GM12878 (cell line): Measurements from ENCODE around the gene TFAP2B. TPM values are rescaled to one million over a fixed set of nuclear protein-coding genes. Genes with fewer than 3 reads are reported as not detected.

Experiments used
- ATAC-seq: fragments of 200-7000 bp; cut with Tn5 transposase; 3 replicates; pipeline ENCODE4 v1.9.1; 2020; ENCODE audit warnings: mild to moderate bottlenecking, moderate library complexity
- BruUV-seq: library from RNA; stranded (reverse); fragments of 400-500 nt; replicated peaks from 2 replicates; lab custom pipeline; 2021; lab: Mats Ljungman, UMichigan
- CTCF ChIA-PET: fragments of 300-600 bp; sonication (Branson Sonifier 250); formaldehyde crosslinking; extraction: SDS; loops from one replicate; lab custom pipeline; 2021; ENCODE audit warnings: inconsistent platforms; lab: Yijun Ruan, JAX
- POLR2A ChIA-PET: fragments of 350-600 bp; formaldehyde crosslinking; extraction: SDS; loops from one replicate; lab custom pipeline; 2021; ENCODE audit warnings: inconsistent platforms; lab: Charles Lee
- RAD21 ChIA-PET: fragments of 300-600 bp; sonication (Branson Sonifier 250); formaldehyde crosslinking; loops from one replicate; lab custom pipeline; 2023; ENCODE audit warnings: antibody characterized with exemption; ENCODE audit not compliant: unreplicated experiment; lab: Charles Lee
- SMC1A ChIA-PET: fragments of 300-600 bp; sonication (Branson Sonifier 250); formaldehyde crosslinking; loops from one replicate; lab custom pipeline; 2023; ENCODE audit not compliant: unreplicated experiment, uncharacterized antibody; lab: Charles Lee
- DNase-seq: peaks from one replicate; pipeline ENCODE4 v3.0.0-alpha.2; 2011; ENCODE audit warnings: low read depth, low spot score
- FAIRE-seq: peaks from 3 replicates; lab custom pipeline; 2011; peaks lifted over from hg19 to GRCh38; lab: Jason Lieb, UNC
- H2AFZ ChIP-seq: 2 replicates; pipeline ENCODE4 v1.6.0; 2011; ENCODE audit warnings: low read depth, low read length, control low read depth; ENCODE audit not compliant: control insufficient read depth
- H3K27ac ChIP-seq: 2 replicates; pipeline ENCODE4 v1.5.1; 2011; ENCODE audit warnings: control low read depth; ENCODE audit not compliant: control insufficient read depth, insufficient read depth
- H3K27me3 ChIP-seq, 2 experiments: replicated peaks in 1 of 2; 2 replicates each; pipeline versions ENCODE4 v1.6.0 to v1.6.1; 2011; ENCODE audit warnings: low read length in 1 of 2; ENCODE audit not compliant: control insufficient read depth in 2 of 2, insufficient read depth in 2 of 2
- H3K36me3 ChIP-seq, 2 experiments: 2 replicates each; pipeline ENCODE4 v1.5.1; 2011; ENCODE audit warnings: low read length in 1 of 2; ENCODE audit not compliant: control insufficient read depth in 2 of 2, insufficient read depth in 2 of 2
- H3K4me1 ChIP-seq: 2 replicates; pipeline ENCODE4 v1.6.1; 2011; ENCODE audit warnings: mild to moderate bottlenecking, low read length, moderate library complexity, mixed read lengths; ENCODE audit not compliant: control insufficient read depth, insufficient read depth
- H3K4me2 ChIP-seq: 2 replicates; pipeline ENCODE4 v1.6.0; 2011; ENCODE audit warnings: control low read depth; ENCODE audit not compliant: control insufficient read depth, insufficient read depth
- H3K4me3 ChIP-seq: fragments of 200-600 bp; sonication (generic); 2 replicates; pipeline ENCODE4 v1.5.1; 2016
- H3K79me2 ChIP-seq: 2 replicates; pipeline ENCODE4 v1.6.0; 2011; ENCODE audit warnings: low read length; ENCODE audit not compliant: control insufficient read depth, insufficient read depth
- H3K9ac ChIP-seq: 2 replicates; pipeline ENCODE4 v1.8.0; 2011; ENCODE audit warnings: low read length, control low read depth, mixed read lengths; ENCODE audit not compliant: control insufficient read depth, insufficient read depth
- H3K9me3 ChIP-seq: replicated peaks from 3 replicates; pipeline ENCODE4 v1.5.1; 2011; ENCODE audit warnings: mild to moderate bottlenecking, low read length; ENCODE audit not compliant: control insufficient read depth, insufficient read depth
- H4K20me1 ChIP-seq: 2 replicates; pipeline ENCODE4 v1.6.0; 2011; ENCODE audit not compliant: control insufficient read depth, insufficient read depth
- ATF7 ChIP-seq: fragments of 450-650 bp; IDR thresholded peaks from 2 replicates; pipeline ENCODE4 v1.6.1; 2016; ENCODE audit warnings: low read depth, mild to moderate bottlenecking
- CTCF ChIP-seq, 3 experiments: IDR thresholded peaks in 2 of 3; conservative IDR thresholded peaks in 1 of 3; 2 replicates each; pipeline ENCODE4 v1.5.1; 2011; ENCODE audit warnings: low read depth in 3 of 3, low read length in 3 of 3, mild to moderate bottlenecking in 3 of 3, control low read depth in 2 of 3, moderate library complexity in 2 of 3, inconsistent platforms in 1 of 3, mixed read lengths in 1 of 3; ENCODE audit not compliant: control insufficient read depth in 2 of 3, insufficient read depth in 1 of 3; ENCODE audit errors: extremely low read depth in 1 of 3
- GATAD2B ChIP-seq: fragments of 450-650 bp; conservative IDR thresholded peaks from 2 replicates; pipeline ENCODE4 v1.6.1; 2017; ENCODE audit warnings: low read depth, mild to moderate bottlenecking, moderate library complexity
- PAX8 ChIP-seq: fragments of 450-650 bp; IDR thresholded peaks from 2 replicates; pipeline ENCODE4 v1.6.1; 2017; ENCODE audit warnings: mild to moderate bottlenecking, moderate library complexity
- RAD51 ChIP-seq: fragments of 450-650 bp; IDR thresholded peaks from 2 replicates; pipeline ENCODE4 v1.6.1; 2016; ENCODE audit warnings: moderate library complexity, mild to moderate bottlenecking, inconsistent platforms
- SKIL ChIP-seq: fragments of 450-650 bp; IDR thresholded peaks from 2 replicates; pipeline ENCODE4 v1.6.1; 2017; ENCODE audit warnings: mild to moderate bottlenecking, low read depth, inconsistent platforms; ENCODE audit not compliant: poor library complexity, severe bottlenecking
- SMC3 ChIP-seq: IDR thresholded peaks from 2 replicates; pipeline ENCODE4 v1.6.1; 2011; ENCODE audit warnings: low read length, improper control_type of control experiment, borderline replicate concordance
- ZBTB11 ChIP-seq: fragments of 450-650 bp; formaldehyde crosslinking; IDR thresholded peaks from 2 replicates; pipeline ENCODE4 v1.5.0; 2022; ENCODE audit warnings: mild to moderate bottlenecking, missing genetic modification characterization
- WGBS: methylation state at CpG from one replicate; pipeline ENCODE4 v1.1.6; 2016; ENCODE audit warnings: low lambda C conversion rate; ENCODE audit not compliant: insufficient replicate concordance, insufficient coverage; ENCODE audit errors: missing lambda C conversion rate; 5-methylcytosine and 5-hydroxymethylcytosine counted together
- in situ Hi-C: fragments of 300-500 bp; cut with MboI; formaldehyde crosslinking; loops from 9 replicates; pipeline ENCODE4 v1.14.3; 2018; ENCODE audit warnings: mixed read lengths
- intact Hi-C: fragments of 100-400 bp; cut with micrococcal nuclease; formaldehyde crosslinking; loops from one replicate; pipeline ENCODE4 v1.14.2; 2022; ENCODE audit not compliant: unreplicated experiment
- polyA plus RNA-seq, 11 experiments: library from polyadenylated mRNA; depleted of rRNA in 4 of 11; unstranded in 6 of 11; stranded (reverse) in 5 of 11; fragments of >200 nt; fragmentation: Nextera tagmentation in 4 of 11; fragmentation: Illumina TruSeq in 1 of 11; extraction: Ambion mirVana in 4 of 11; extraction: Trizol in 1 of 11; gene quantifications; 1 replicate in 1 of 11; 2 replicates in 10 of 11; pipeline versions ENCODE4 v1.2.1 to v1.2.3, GENCODE V29; 2011 to 2016; ENCODE audit warnings: inconsistent platforms in 2 of 11, missing spikeins in 2 of 11, low read depth in 1 of 11
- total RNA-seq, 4 experiments: library from RNA; depleted of rRNA in 3 of 4; stranded (reverse); fragments of >200 nt in 3 of 4; fragmentation: Illumina TruSeq in 1 of 4; extraction: Trizol in 1 of 4; gene quantifications; 2 replicates each; pipeline versions ENCODE4 v1.2.1 to v1.2.3, GENCODE V29; 2013 to 2021

TFAP2B gene
- total and polyA plus RNA-seq, 10 of the 15 experiments (the other 5 are each of a cell fraction or from before 2014, with no cell fraction given), result 0.03 to 0.15 (median 0.07) TPM; not detected in 5

GRCh38 chr6:50807035-50807434 is 11.6 kb upstream of the TFAP2B start (continued):
- no peak for TF ChIP-seq ZBTB11 (CRISPR knock-in tag)
- TF ChIP-seq, all 136 proteins: peak for 0

- H2AFZ ChIP-seq, result peak overlapping the region; percentile 81
- DNase-seq (no peak), ATAC-seq (peak; percentile 64), FAIRE-seq (peak; percentile 41)
- intact Hi-C loops (loop anchor here (1.0 to 5.0 kb wide), 8 partner anchors 535 to 1206 kb away; no protein-coding TSS in a partner anchor), in situ Hi-C loops (loop anchor here (10.0 kb wide), 3 partner anchors 539 to 1209 kb away; no protein-coding TSS in a partner anchor)
- H4K20me1 ChIP-seq, result no peaks in the 10 kb centered on the region
- no peaks in the 10 kb centered on the region for H3K4me1 ChIP-seq
- POLR2A ChIA-PET, result no interaction called here
- RAD21 ChIA-PET, result interaction anchor here (0.9 to 1.0 kb wide), 3 partner anchors 121 to 1204 kb away, joined by 3 to 6 read pairs (median 3); no protein-coding TSS in a partner anchor
- CTCF ChIA-PET, result interaction anchor here (0.8 to 1.9 kb wide), 14 partner anchors 9 to 1234 kb away, joined by 3 to 11 read pairs (median 3); no protein-coding TSS in a partner anchor
- 4% methylated on average over 16 of the region's 16 CpGs for WGBS
- peak overlapping the region; percentile 75 for H3K4me3 ChIP-seq
- H3K9me3 ChIP-seq, result no peaks in the 10 kb centered on the region
- no TSS peak for BruUV-seq
- SMC1A ChIA-PET, result interaction anchor here (1.0 to 2.1 kb wide), 2 partner anchors 14 to 535 kb away, joined by 6 to 8 read pairs; no protein-coding TSS in a partner anchor
- peak overlapping the region; percentile 61 for H3K4me2 ChIP-seq
- H3K27me3 ChIP-seq, result peaks cover 2 to 16% of the 10 kb centered on the region in 2 experiments; a peak in 3 of 4 replicates
- TF ChIP-seq GATAD2B (no peak), SKIL (peak; percentile 13), RAD51 (0 out of 2 replicates have a peak, but pooled peaks have one; percentile 34), CTCF (IDR thresholded peaks at IDR 0.05 in 2 of 3, conservative IDR thresholded peaks at IDR 0.05 in 1 of 3; ENCODE audit: control insufficient read depth in 2 of 3, extremely low read depth in 1 of 3, insufficient read depth in 1 of 3, low read depth in 3 of 3, low read length in 3 of 3) (peak; percentile 22 to 30 (median 24); a peak in 2 of 6 replicates), PAX8 (no peak), ATF7 (no peak), SMC3 (peak; percentile 41; the same call in 1 of the 2 replicates)
- H3K36me3 ChIP-seq, result no peaks in the 10 kb centered on the region
- H3K79me2 ChIP-seq, result no peaks in the 10 kb centered on the region
- no peak overlapping the region for H3K27ac ChIP-seq
- no peak overlapping the region for H3K9ac ChIP-seq
These were observed 3.1 kb upstream of the TFAP2B start for GRCh38 chr6:50815436-50816114.
